ENCODE data around the gene KIRREL3.

KIRREL3 gene

DNA sequence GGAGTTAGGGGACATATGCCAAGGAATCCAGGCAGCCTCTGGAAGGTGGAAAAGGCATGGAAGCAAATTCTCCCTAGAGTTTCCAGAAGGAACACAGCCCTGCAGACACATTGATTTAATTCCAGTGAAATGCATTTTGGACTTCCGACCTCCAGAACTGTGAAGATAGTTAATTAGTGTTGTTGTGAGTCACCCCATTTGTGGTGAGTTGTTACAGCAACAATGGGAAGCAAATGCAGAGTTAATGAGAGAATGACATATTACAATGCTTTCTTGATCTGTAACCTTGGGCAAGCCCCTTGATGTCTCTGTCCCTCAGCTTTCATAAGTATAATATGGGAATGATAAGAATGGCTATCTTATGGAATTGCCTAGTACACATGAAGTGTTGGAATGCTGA lies 178.7 kb downstream of the KIRREL3 start:
- no peak for DNase-seq

DNA sequence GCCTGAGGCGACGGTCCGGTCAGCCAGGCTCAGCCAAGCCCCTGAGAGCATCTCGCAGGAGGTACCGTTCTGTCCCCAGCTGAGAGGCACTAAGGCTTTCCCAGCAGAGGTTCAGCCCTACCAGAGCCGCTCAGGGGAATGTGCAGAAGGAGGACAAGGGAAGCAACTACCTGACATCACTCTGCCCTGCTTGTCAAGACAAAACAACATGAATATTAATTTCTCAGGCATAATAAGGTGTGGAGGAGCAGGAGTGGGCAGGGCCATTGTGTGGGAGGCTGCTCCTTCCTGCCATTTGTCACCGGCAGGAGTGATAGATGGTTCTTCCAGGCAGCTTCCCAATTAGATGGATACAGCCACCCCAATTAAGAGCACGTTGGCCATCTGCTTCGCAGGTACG lies 181.4 kb downstream of the KIRREL3 start:
- no peak for DNase-seq

DNA sequence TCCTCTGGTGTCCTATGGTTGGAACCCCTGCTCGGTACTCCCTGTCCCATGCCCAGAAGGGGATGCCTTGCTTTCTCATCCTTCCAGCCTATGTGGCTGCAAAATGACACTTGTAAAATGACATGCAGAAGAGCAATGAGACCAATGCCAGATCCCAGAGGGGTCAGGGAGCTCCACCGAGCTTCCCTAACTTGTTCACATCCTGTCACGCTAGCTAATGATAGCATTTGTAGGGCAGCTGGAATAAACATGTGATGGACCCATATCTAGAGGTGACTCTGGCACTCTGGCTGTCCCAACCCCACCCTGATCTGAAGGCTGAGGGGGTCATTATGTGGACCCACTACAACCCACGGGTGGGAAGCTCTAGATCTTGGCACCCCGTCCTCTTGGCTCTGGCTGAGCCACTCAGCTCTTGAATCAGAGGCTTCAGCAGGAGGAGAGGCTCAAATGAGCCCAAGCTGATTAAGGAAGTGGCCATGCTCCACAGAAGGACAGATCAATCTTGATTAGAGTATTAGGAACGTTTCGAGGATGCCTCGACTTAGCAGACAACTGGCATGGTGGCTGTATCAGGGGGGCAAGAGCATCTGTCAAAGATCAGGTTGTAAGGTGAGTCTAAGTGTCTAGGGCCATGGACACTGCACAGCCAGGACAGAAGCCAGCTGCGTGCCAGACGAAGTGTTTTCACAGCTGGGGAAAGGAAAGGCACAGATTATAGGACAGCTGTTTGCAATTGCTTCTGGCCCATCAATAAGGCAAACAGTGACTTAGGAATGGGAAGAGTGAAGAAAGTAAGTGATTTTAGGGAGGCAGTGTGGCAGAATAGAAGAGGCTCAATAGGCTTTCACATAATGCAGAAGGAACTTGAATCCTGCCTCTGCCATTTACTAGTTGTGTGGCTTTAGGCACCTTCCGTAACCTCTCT lies 182.8 kb downstream of the KIRREL3 start:
- no peak for DNase-seq

DNA sequence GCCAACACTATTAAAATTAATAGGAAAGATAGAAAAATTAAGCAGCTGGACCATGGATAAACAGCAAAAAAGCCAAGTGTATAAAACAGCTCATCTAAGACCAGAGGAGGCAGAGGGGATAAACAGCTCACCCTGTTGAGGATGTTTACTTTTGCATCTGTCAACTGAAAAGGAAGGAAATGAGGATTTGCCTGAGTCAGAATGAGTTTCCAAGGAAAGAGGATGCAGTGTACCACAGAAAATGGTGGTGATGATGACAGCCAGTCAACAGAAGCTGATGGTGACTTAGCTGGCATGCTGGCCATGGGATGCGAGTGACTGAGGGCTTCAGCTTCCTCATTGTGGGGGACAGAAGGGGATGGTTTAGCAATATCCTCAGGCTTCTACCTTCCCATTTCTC lies 183.5 kb downstream of the KIRREL3 start:
- no peak for DNase-seq

DNA sequence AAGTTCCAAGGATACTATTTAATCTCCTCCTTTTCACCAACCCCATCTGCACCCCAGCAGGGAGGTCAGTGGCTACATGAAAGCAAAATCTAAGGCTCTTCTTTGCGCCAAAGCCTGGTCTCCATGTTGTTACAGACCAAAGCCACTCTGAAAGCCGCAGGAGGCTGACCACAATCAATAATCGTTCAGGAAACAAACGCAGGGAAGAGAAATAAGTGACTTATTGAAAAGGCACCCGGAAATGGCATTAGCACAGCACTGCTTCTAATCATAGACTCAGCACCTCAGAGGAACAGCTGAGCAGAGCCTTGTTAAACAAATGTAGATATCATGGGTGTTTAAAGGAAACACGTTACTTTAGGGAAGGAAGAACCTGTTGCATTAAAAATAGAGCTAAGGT lies 183.9 kb downstream of the KIRREL3 start:
- DNase-seq, result no peak

DNA sequence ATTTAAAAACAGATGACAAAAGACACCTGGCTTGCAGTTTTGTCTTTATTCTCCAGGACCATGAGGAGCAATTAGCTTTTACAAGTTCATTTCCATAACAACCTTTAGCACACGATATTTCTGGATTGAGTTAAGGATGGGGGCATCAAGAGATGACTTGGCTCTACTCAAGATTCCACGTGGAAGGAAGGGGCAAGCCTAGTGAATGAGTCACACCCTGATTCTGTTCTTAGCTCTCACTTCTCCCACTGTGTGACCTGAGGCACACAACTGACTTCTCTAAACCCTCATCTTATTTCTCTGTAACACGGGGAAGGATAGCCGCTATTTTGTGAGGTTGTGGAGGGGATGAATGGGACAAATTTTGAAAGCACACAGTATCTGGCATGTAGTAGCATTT lies 185.5 kb downstream of the KIRREL3 start:
- DNase-seq, result no peak

DNA sequence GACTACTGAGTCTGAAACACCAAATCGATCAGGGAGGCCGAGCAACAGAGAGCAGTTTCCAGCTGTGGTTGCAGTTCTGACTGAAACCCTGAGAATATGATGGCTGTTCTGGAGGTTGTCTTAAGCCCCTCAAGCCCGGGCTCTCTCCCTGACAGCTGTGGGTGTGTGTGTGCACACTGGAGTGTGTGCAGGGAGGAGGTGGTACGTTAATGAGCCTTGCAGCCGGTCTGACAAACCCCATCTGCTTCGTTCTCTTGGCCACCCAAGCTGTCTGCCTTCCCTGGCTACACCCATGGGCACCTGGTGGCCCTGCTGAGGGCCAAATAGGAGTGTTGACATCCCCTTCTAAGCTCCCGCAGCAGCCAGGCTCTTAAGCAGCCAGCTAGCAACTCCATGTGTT lies 189.8 kb downstream of the KIRREL3 start:
- no peak for DNase-seq

DNA sequence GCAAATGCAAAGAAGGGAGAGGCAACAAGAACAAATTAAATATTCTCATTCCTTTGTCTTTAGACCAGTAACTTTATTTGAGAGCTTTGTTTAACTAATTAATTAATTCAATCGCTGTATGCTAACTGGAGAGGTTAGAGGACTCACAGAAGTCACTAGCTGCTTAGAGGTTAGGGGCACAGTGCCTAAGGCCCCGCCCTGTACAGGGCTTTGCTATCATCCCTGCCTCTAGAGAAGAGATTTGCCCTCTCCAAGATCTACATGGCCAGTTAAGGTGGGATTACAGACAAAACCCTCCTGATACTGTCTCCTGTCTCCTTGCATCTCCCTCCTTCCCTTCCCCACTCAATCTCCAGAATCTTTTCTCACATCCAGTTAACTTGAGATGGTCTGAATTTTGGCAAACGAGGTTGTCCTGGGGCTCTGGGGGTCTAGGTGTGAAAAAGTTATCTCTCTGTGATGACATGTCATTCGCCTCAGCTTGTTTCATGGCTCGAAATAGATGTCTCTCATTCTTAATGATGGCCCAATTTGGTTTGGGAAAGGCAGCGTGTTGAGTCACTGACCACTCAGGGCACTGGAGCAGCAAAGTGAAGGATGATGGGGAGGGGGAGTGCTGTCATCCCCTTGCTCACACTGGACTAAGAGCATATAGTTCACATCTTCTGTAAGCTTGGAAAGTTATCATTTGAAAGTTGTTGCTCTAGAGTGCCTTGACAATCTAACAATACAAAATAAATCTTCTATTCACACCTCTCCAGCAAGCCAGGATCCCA lies 190.9 kb downstream of the KIRREL3 start:
- DNase-seq, result no peak

DNA sequence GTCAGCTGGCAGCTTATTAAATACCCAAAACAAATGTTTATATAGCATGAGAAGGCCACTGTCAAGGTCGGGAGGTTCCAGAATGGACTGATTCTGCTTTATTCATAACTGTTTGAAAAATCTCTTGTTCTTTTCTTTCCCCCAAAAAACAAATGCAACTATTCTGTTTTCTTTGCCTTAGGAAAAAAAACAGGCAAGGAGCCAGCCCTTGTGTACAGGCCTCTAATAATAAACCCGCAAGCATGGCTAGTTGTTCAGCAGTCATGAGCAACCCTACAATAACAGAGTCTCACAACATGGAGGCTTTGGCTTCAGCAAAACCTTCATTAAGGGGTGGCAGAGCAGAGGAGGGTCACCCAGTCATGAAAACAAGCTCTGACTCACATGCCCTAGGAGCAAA lies 191.7 kb downstream of the KIRREL3 start:
- no peak for DNase-seq

DNA sequence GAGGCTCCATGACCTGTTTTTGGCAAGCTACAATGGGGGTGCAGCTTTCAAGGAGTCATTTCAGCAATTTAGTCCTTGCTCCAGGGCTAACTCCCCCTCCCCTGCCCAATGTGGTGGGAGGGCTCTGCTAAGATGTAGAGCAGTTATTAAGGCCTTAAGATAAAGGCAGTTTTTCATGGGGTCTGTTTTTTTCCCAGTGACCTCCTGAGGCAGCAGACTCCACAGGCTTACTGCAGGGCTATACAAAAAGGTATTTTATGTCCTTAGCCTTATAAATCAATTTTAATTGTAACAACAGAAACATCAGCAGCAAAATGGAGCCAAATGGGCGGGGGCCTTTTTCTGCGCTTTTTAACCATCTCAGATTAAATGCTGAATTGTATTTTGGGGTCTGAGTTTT lies 192.3 kb downstream of the KIRREL3 start:
- no peak for DNase-seq

DNA sequence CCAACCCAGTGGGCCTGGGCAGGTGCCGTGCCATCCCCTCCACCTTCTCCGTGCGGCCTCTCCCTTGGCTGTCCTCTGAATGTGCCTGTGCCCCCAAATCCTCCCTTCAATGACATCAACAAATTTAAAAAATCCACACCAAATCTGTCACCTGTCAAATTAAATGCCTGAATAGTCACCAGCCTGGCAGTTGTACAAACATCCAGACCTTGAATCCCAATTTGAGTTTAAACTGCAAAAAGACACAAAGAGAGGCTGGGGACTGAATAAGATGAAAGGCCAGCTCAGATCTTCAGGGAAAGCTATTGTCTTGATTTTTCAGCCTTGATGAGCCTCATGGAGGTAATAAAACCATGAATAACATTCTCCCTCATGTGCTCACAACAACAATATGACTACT lies 194.7 kb downstream of the KIRREL3 start:
- DNase-seq, result no peak

DNA sequence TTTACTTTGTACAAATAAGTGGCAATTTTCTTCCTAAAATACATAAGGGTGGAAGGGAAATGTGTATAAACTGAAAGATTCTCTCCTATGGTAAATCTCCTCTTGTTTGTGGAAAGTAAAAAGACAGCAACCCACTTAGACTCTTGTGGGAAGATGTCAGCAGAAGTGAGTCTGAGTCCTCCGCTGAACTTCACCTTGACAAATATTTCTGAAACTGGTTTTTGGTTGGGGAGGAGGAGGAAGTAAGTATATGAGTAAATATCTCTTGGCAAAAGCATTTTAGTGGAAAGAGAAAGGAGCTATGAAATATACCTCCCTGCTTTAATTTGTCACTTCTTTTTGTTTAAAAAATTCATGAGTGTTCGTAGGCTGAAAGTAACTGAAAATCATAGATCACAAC lies 196.2 kb downstream of the KIRREL3 start:
- no peak for DNase-seq

DNA sequence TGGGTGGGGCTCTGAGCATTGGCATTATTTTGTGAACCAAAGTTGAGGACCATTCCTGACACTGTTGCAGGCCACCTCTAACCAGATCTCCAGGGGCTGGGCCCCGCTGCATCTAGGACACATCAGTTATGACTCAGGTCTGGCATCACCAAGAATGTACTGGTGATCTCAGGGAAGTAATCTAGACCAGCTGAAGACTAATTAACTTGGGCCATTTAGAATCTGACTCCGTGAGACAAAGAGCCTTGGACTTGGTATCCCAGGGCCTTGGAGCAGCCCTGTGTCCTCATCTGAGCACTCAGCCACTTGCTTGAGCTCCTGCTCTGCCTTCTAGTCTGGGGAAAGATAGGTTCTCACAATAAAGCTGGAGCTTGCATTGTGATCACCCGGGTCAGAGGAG lies 200.6 kb downstream of the KIRREL3 start:
- DNase-seq, result no peak

DNA sequence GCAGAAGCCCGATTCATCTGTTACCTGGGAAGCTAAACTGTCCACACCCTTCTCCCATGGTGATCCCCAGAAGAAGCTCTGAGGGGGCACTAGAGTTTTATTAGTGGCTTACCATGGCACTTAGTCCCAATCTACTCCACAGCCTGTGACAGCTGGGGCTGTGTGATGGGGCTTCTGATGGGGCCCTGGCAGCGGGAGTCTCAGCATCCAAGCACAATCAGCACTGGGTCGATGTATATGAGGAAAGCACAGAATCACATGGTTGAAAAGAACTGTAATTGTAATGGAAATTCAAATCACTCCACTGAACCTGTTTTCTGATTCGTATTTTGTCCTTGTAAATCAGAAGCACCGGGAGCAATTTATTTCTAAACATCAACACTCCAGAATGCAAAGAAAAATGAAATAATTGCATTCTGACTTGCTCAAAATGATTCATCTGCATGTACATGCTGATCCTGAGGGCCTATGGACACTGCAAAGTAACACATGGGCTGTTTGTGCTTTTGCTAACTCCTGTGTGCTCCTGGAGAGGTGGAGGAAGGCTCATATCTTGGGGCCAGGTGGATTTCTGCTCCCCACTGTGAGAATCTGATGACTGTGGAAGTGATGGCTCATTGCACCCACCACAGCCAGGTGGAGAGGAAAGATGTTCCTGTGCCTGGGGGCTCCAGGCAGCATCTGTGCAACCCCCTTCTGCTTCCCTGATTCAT lies 203.0 kb downstream of the KIRREL3 start:
- no peak for DNase-seq

DNA sequence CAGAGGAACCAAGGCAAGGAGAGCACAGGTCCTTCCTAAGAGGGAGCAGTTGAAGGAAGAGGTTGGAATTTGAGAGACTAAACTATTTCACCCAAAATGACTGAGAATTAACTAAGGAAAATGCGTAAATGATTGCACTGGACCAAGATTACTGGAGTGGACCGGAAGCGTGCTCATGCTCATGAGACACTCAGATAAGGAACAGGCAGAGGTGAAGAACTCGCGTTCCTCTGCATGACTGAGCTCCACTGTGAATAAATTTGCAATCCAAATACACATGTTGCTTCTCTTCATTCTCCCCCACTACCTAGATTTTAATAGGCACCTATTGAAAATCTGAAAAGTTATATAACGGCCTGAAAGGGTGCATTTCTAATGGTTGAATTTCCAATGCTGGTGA lies 207.0 kb downstream of the KIRREL3 start:
- DNase-seq, result no peak

DNA sequence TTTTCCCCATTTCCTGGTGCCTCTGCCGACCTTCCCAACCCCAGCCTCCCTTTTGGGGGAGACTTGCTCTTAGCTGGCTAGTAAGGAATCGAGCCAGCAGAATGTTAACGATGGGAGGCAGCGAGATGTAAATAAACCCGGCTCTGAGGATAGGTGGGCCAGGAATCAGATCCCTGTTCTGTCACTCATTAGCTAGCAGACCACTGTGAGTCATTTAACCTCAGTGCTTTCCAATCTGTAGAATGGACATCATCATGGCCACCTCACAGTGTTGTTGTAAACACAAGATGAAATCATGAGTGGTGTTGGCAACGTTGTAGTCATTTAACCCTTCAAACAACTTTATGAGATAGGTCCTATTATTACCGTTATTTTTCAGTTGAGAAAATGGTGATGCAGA lies 208.6 kb downstream of the KIRREL3 start:
- no peak for DNase-seq

DNA sequence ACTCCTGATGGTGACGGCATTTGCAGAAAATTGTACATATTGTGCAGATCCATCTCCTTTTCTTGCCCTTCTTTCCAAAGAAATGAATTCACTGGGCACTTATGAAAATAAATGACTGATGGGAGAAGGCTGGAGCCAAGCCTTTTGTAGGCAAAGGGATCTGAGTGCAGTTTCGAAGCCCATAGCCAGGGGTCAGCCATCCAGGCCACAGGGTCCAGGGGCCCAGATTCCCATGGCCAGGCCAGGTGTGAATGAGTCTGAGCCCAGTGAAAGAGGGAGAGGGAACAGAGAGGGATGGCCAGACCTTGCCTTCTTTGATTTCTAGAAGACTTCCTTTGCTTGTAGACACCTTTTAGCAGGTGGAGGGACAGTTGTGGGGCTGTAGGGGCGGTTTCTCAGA lies 209.1 kb downstream of the KIRREL3 start:
- DNase-seq, result no peak

DNA sequence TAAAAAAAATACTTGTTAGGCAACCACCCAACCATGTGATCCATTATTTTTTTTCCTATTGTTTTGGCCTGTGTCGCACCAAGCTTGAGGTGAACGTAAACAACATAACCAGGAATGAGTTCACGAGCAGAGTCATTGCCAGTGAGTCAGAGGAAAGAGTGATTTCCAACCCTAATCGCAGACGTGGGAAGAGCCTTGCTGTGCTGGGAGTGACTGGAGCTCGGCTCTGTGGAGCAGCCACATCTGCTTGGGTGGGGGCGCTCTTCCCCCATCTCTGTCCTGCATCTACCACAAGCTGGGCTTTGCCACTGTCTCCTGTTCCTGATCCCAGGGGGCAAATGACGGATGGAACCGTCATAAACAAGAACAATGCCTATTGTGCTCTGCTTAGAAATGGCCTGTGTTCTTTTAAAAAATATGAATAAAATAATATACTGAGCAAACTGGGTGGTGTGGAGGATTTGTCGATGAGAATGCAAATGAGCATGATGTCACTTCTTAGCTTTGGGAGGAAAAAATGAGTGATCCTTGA lies 210.0 kb downstream of the KIRREL3 start:
- DNase-seq, result no peak

DNA sequence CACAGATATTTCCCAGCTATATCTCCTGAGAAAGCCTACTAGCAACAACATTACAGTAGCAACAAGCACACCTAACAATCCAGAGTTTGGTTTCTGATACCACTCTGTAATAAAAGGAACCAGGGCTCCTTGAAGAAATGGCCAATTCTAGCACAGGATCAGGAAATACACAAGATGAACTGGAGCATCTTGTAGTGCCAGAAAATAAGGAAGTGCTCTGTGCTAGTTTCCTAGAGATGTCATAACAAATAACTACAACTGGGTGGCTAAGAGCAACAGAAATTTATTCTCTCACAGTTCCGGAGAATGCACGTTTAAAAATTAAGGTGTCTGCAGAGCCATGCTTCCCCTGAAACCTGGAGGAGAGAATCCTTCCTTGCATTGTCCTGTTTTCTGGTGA lies 217.8 kb downstream of the KIRREL3 start:
- DNase-seq, result no peak

DNA sequence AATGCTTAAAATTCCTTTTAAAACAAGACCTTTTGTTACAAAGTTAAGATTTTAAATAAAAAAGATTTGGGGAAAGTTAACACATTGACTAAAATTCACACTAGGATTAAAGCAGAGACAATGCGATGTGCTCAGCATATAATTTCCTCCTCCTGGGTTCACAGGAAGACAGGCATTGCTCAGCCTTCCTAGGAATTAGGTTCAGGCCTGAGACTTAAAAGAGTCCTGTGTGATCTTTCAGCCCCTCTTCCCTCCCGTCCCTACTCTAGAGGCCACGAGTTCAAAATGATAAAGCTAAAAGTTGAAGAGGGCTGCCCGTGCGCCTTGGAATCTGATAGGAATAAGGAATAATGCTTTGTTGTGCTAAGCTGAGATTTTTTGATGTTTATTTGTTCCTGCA lies 218.6 kb downstream of the KIRREL3 start:
- no peak for DNase-seq

DNA sequence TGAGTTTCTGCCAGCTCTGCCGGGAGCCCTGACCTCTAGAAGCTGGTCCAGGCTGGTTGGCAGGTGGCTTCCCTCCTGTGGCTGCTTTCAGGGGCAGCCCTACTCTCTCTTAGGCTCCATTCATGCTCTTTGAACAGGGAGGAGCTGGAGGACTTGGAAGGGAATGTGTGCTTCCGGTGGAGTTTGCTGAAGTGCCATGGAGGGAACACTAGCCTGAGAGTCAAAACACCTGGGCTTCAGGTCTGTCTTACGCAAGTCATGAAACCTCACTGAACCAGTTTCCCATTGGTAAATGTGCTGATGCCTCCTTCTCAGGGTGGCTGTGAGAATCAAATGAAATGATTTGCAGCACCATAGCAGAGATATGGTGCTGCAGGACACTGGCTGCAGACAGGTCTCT lies 224.5 kb downstream of the KIRREL3 start:
- DNase-seq, result no peak

DNA sequence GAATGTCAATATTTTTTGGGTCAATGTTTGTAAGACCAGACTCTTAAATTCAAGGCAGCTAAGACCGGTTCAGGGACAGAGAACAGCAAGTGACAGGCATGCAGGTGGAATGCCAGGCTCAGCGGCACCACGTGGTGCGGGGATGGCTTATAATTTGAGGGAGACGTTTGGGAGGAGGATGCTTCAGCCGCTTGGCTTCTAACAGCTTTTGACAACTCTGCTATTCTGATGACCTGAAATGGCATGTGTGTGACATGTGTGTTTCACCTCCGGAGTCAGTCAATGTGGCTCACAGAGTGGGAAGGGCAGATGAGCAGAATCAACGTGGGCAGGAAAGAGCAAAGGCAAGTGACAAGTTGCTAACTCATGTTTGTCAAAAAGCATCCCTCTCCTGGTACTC lies 228.3 kb downstream of the KIRREL3 start:
- no peak for DNase-seq

DNA sequence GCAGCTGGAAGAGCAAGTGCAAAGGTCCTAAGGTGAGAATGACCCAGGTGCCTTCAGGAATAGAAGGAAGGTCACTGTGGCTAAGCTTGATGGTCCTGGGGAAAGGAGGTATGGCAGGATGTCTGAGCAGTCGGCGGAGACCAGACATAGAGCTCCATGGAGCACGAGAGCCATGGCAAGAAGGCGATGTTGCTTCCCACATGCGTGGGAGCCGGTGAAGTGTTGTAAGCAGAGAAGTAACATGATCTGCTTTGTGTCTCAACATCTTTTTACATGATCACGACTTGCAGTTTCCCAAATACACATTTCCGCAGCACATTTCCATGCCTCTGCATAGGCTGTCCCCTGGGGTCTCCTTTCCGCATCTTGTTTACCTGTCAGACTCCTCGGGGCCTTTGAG lies 231.9 kb downstream of the KIRREL3 start:
- no peak for DNase-seq
